ENCODE measurements around the gene AMOTL2.

Gene AMOTL2

GRCh38 chr3:134338201-134338512 lies 36.1 kb downstream of the AMOTL2 start:
- H3K4me3 ChIP-seq (ENCODE audit: low read depth, low read length), result no peak overlapping the region
- no peak for TF ChIP-seq CTCF (IDR thresholded peaks at IDR 0.05; ENCODE audit: low read depth, low read length)

- no peak overlapping the region for H3K4me3 ChIP-seq (ENCODE audit: low read depth, low read length)
- no peak for TF ChIP-seq CTCF (IDR thresholded peaks at IDR 0.05; ENCODE audit: low read depth, low read length)
Measured at GRCh38 chr3:134337511-134338200, 36.6 kb downstream of the AMOTL2 start.

GRCh38 chr3:134337071-134337482 lies 37.2 kb downstream of the AMOTL2 start:
- TF ChIP-seq CTCF (IDR thresholded peaks at IDR 0.05; ENCODE audit: low read depth, low read length), result no peak
- H3K4me3 ChIP-seq (ENCODE audit: low read depth, low read length), result no peak overlapping the region

- H3K4me3 ChIP-seq (ENCODE audit: low read depth, low read length), result no peak overlapping the region
- no peak for TF ChIP-seq CTCF (IDR thresholded peaks at IDR 0.05; ENCODE audit: low read depth, low read length)
Measured at GRCh38 chr3:134336587-134336986, 37.7 kb downstream of the AMOTL2 start.

- TF ChIP-seq CTCF (IDR thresholded peaks at IDR 0.05; ENCODE audit: low read depth, low read length), result no peak
- no peak overlapping the region for H3K4me3 ChIP-seq (ENCODE audit: low read depth, low read length)
Measured at GRCh38 chr3:134334901-134335280, 39.4 kb downstream of the AMOTL2 start.

- TF ChIP-seq CTCF (IDR thresholded peaks at IDR 0.05; ENCODE audit: low read depth, low read length), result no peak
Measured at GRCh38 chr3:134334231-134334900, 39.9 kb downstream of the AMOTL2 start.

GRCh38 chr3:134333522-134334181 lies 40.6 kb downstream of the AMOTL2 start:
- no peak overlapping the region for H3K4me3 ChIP-seq (ENCODE audit: low read depth, low read length)
- peak; percentile 30; the same call in 1 of the 2 replicates for TF ChIP-seq CTCF (IDR thresholded peaks at IDR 0.05; ENCODE audit: low read depth, low read length)

More at GRCh38 chr3:134334231-134334900, 39.9 kb downstream of the AMOTL2 start:
- no peak overlapping the region for H3K4me3 ChIP-seq (ENCODE audit: low read depth, low read length)

All from WI38 (cell line).